Calu3 (cell line): ENCODE measurements around the gene RTN4R. TPM values are rescaled to one million over a fixed set of nuclear protein-coding genes. Genes with fewer than 3 reads are reported as not detected.

Experiments used
- BruUV-seq: library from RNA; stranded (reverse); fragments of 400-500 nt; replicated peaks from 2 replicates; lab custom pipeline; 2021; lab: Mats Ljungman, UMichigan
- CTCF ChIA-PET: fragments of 300-600 bp; sonication (Branson Sonifier 250); formaldehyde crosslinking; loops from one replicate; lab custom pipeline; 2022; ENCODE audit warnings: antibody characterized with exemption; lab: Charles Lee
- DNase-seq: peaks from one replicate; pipeline ENCODE4 v3.0.0; 2022
- H3K27ac Mint-ChIP-seq: one replicate; pipeline ENCODE4 v1.8.0; 2022; ENCODE audit warnings: mixed read lengths; ENCODE audit not compliant: unreplicated experiment
- H3K27me3 Mint-ChIP-seq: one replicate; pipeline ENCODE4 v1.8.0; 2022; ENCODE audit warnings: mixed read lengths; ENCODE audit not compliant: unreplicated experiment
- H3K36me3 Mint-ChIP-seq: one replicate; pipeline ENCODE4 v1.8.0; 2022; ENCODE audit warnings: mild to moderate bottlenecking, moderate library complexity, mixed read lengths; ENCODE audit not compliant: insufficient read depth, unreplicated experiment
- H3K4me1 Mint-ChIP-seq: one replicate; pipeline ENCODE4 v1.8.0; 2022; ENCODE audit warnings: mild to moderate bottlenecking, low read depth, mixed read lengths; ENCODE audit not compliant: unreplicated experiment
- H3K4me3 Mint-ChIP-seq: one replicate; pipeline ENCODE4 v1.8.0; 2022; ENCODE audit warnings: mild to moderate bottlenecking, low read depth, moderate library complexity, mixed read lengths; ENCODE audit not compliant: unreplicated experiment
- H3K9me3 Mint-ChIP-seq: one replicate; pipeline ENCODE4 v1.8.0; 2022; ENCODE audit warnings: low read depth, mixed read lengths; ENCODE audit not compliant: unreplicated experiment
- intact Hi-C: fragments of 100-400 bp; cut with micrococcal nuclease; formaldehyde crosslinking; loops from one replicate; pipeline ENCODE4 v1.10.0; 2022; ENCODE audit not compliant: unreplicated experiment
- total RNA-seq: library from RNA; stranded (reverse); gene quantifications from 2 replicates; pipeline ENCODE4 v1.2.3, GENCODE V29; 2022
- TF ChIP-seq, protein P1 (sequence below): fragments of 200-600 bp; IDR thresholded peaks from one replicate; pipeline ENCODE4 v1.8.0; 2022; ENCODE audit warnings: antibody characterized with exemption; ENCODE audit not compliant: unreplicated experiment

RTN4R gene
- total RNA-seq, 1 experiment from 2014 or later = 4.1 TPM

- H3K27me3 Mint-ChIP-seq = peaks cover 69% of the 10 kb centered on the region
- CTCF ChIA-PET = no interaction called here
- H3K4me1 Mint-ChIP-seq = no peaks in the 10 kb centered on the region
- DNase-seq = no peak
- intact Hi-C loops = no loop called here
- peaks cover 3% of the 10 kb centered on the region for H3K9me3 Mint-ChIP-seq
- H3K4me3 Mint-ChIP-seq = no peak overlapping the region
- TF ChIP-seq, protein P1, sequence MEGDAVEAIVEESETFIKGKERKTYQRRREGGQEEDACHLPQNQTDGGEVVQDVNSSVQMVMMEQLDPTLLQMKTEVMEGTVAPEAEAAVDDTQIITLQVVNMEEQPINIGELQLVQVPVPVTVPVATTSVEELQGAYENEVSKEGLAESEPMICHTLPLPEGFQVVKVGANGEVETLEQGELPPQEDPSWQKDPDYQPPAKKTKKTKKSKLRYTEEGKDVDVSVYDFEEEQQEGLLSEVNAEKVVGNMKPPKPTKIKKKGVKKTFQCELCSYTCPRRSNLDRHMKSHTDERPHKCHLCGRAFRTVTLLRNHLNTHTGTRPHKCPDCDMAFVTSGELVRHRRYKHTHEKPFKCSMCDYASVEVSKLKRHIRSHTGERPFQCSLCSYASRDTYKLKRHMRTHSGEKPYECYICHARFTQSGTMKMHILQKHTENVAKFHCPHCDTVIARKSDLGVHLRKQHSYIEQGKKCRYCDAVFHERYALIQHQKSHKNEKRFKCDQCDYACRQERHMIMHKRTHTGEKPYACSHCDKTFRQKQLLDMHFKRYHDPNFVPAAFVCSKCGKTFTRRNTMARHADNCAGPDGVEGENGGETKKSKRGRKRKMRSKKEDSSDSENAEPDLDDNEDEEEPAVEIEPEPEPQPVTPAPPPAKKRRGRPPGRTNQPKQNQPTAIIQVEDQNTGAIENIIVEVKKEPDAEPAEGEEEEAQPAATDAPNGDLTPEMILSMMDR = no peak
- no TSS peak for BruUV-seq
- H3K27ac Mint-ChIP-seq = no peak overlapping the region
- no peaks in the 10 kb centered on the region for H3K36me3 Mint-ChIP-seq
Observed at GRCh38 chr22:20229916-20230775, 38.0 kb downstream of the RTN4R start.

DNA sequence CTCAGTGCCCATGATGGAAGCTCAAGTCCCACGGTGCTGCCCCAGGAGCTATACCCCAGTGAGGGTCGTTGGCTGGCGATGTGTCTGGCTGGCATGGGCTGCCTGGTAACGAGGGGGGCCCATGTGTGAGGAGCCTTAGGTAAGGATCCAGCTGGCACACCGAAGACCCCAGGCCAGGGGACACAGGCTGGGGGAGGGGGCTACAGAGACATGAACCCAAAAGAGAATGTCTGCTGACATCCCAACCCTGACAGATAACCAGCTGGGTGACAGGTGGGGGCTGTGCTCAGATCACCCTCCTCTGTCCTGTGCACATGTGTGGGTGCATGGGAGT is 39.2 kb downstream of the RTN4R start:
- intact Hi-C loops = no loop called here
- H3K36me3 Mint-ChIP-seq = no peaks in the 10 kb centered on the region
- DNase-seq = no peak
- CTCF ChIA-PET = interaction anchor here (1.8 kb wide), 1 partner anchor 57 kb away, joined by 3 read pairs; no protein-coding TSS in a partner anchor
- H3K9me3 Mint-ChIP-seq = peaks cover 7% of the 10 kb centered on the region
- TF ChIP-seq, protein P1 = no peak
- H3K27ac Mint-ChIP-seq = no peak overlapping the region
- H3K4me1 Mint-ChIP-seq = no peaks in the 10 kb centered on the region
- no TSS peak for BruUV-seq
- peaks cover 57% of the 10 kb centered on the region for H3K27me3 Mint-ChIP-seq
- no peak overlapping the region for H3K4me3 Mint-ChIP-seq

GRCh38 chr22:20228055-20228938 is 39.8 kb downstream of the RTN4R start:
- peaks cover 53% of the 10 kb centered on the region for H3K27me3 Mint-ChIP-seq
- TF ChIP-seq, protein P1 = no peak
- DNase-seq = no peak
- CTCF ChIA-PET = interaction anchor here (1.8 kb wide), 1 partner anchor 56 kb away, joined by 3 read pairs; no protein-coding TSS in a partner anchor
- no peaks in the 10 kb centered on the region for H3K4me1 Mint-ChIP-seq
- no peak overlapping the region for H3K27ac Mint-ChIP-seq
- no peak overlapping the region for H3K4me3 Mint-ChIP-seq
- H3K36me3 Mint-ChIP-seq = no peaks in the 10 kb centered on the region
- BruUV-seq = no TSS peak
- H3K9me3 Mint-ChIP-seq = peaks cover 7% of the 10 kb centered on the region
- intact Hi-C loops = no loop called here

DNA sequence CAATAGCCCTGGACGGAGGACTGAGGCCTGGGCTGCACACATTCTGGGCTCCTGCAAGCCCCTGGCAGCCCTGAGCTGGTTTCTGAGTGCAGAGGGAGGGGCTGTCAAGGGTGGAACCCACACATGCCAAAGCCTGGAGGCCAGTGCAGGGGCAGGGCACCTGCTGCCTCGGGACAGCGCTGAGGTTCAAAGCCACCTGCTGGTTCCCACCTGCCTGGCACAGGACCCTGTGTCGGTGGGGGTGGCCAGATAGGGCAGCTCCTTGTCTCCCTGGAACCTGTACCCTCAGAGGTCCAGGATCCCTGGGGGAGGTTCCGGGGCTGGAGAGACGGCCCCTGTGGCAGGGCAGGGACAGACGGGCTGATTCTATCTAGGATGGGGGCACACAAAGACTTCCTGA is 40.8 kb downstream of the RTN4R start:
- intact Hi-C loops = no loop called here
- no TSS peak for BruUV-seq

More for the DNA sequence above, 40.8 kb downstream of the RTN4R start:
- Mint-ChIP-seq H3K9me3 (peaks cover 7% of the 10 kb centered on the region), H3K4me3 (no peak overlapping the region), H3K27me3 (peaks cover 52% of the 10 kb centered on the region), H3K36me3 (no peaks in the 10 kb centered on the region), H3K4me1 (no peaks in the 10 kb centered on the region), H3K27ac (no peak overlapping the region)
- CTCF ChIA-PET = interaction anchor here (1.8 kb wide), 1 partner anchor 55 kb away, joined by 3 read pairs; no protein-coding TSS in a partner anchor
- DNase-seq = no peak
- TF ChIP-seq, protein P1 = no peak
